HFFc6 (cell line): ENCODE results near the gene HIVEP3. TPM values are rescaled to one million over a fixed set of nuclear protein-coding genes. Genes with fewer than 3 reads are reported as not detected.

Source experiments
- DNase-seq: peaks from one replicate; pipeline ENCODE4 v3.0.0-alpha.2; 2018
- H3K27ac Mint-ChIP-seq: 2 replicates; pipeline ENCODE4 v1.8.0; 2020; ENCODE audit warnings: mild to moderate bottlenecking, mixed read lengths
- H3K27me3 Mint-ChIP-seq: 2 replicates; pipeline ENCODE4 v1.8.0; 2021; ENCODE audit warnings: mild to moderate bottlenecking, moderate library complexity, mixed read lengths; ENCODE audit not compliant: insufficient read depth
- H3K36me3 Mint-ChIP-seq: 2 replicates; pipeline ENCODE4 v1.8.0; 2021; ENCODE audit warnings: low read depth, mixed read lengths
- H3K4me1 Mint-ChIP-seq: 2 replicates; pipeline ENCODE4 v1.8.0; 2020; ENCODE audit warnings: low read depth, mixed read lengths
- H3K4me3 Mint-ChIP-seq: 2 replicates; pipeline ENCODE4 v1.8.0; 2020; ENCODE audit warnings: mild to moderate bottlenecking, moderate library complexity, mixed read lengths
- H3K9me3 Mint-ChIP-seq: 2 replicates; pipeline ENCODE4 v1.8.0; 2020; ENCODE audit warnings: mild to moderate bottlenecking, mixed read lengths
- CTCF ChIP-seq: fragments of 200-600 bp; sonication (generic); IDR thresholded peaks from 2 replicates; pipeline ENCODE4 v1.5.0; 2021; ENCODE audit warnings: antibody characterized with exemption, mild to moderate bottlenecking
- long read RNA-seq: library from polyadenylated mRNA; unstranded; transcript quantifications from one replicate; pipeline ENCODE4 v2.0.0, GENCODE V29; 2019
- total RNA-seq, 6 experiments: library from RNA; stranded (reverse); fragmentation: NEBNext Ultra II Directional; extraction: Animal tissue kit (Norgen Biotek cat#: 25700); gene quantifications; 2 replicates in 1 of 6; 3 replicates in 5 of 6; pipeline ENCODE4 v1.2.3, GENCODE V29; 2021

HIVEP3 gene
- total RNA-seq: 1 to 10 TPM; 7.0 to 9.7 (median 7.9) TPM
- long read RNA-seq, partial matches to known transcripts: 1 of 16 reads
- long read RNA-seq, other reads (novel, unspliced or antisense): 13 of 16 reads

- no peaks in the 10 kb centered on the region for H3K27me3 Mint-ChIP-seq
- H3K9me3 Mint-ChIP-seq: no peaks in the 10 kb centered on the region
- H3K4me1 Mint-ChIP-seq: peaks cover 59% of the 10 kb centered on the region
- peak; percentile 43; the same call in 1 of the 2 replicates for TF ChIP-seq CTCF
- H3K27ac Mint-ChIP-seq: peak within 1 kb of the TSS; percentile 83
- H3K4me3 Mint-ChIP-seq: peak within 1 kb of the TSS; percentile 89
- DNase-seq: peak; percentile 36
- H3K36me3 Mint-ChIP-seq: no peaks in the 10 kb centered on the region
Measured at GRCh38 chr1:41918450-41919043, at the start of gene HIVEP3. Gene HIVEP3 (minus strand): TSS chr1:41918922.

GRCh38 chr1:41964400-41964799 is 45.7 kb upstream of the HIVEP3 start:
- H3K27ac Mint-ChIP-seq: no peak overlapping the region
- DNase-seq: no peak
- H3K27me3 Mint-ChIP-seq: no peaks in the 10 kb centered on the region; the same call in none of the 2 replicates
- H3K9me3 Mint-ChIP-seq: peaks cover 7% of the 10 kb centered on the region
- H3K4me3 Mint-ChIP-seq: no peak overlapping the region
- H3K4me1 Mint-ChIP-seq: 0 out of 2 replicates have a peak, but pooled peaks cover 8% of the 10 kb centered on the region
- no peak for TF ChIP-seq CTCF
- H3K36me3 Mint-ChIP-seq: peaks cover 22% of the 10 kb centered on the region

GRCh38 chr1:41963636-41964035 is 44.9 kb upstream of the HIVEP3 start:
- H3K27ac Mint-ChIP-seq: no peak overlapping the region
- H3K4me3 Mint-ChIP-seq: no peak overlapping the region
- peaks cover 23% of the 10 kb centered on the region for H3K36me3 Mint-ChIP-seq
- no peak for TF ChIP-seq CTCF
- peaks cover 9% of the 10 kb centered on the region; the same call in 1 of the 2 replicates for H3K4me1 Mint-ChIP-seq
- no peaks in the 10 kb centered on the region; the same call in none of the 2 replicates for H3K27me3 Mint-ChIP-seq
- peaks cover 7% of the 10 kb centered on the region for H3K9me3 Mint-ChIP-seq
- no peak for DNase-seq

GRCh38 chr1:41958015-41958673 is 39.4 kb upstream of the HIVEP3 start:
- Mint-ChIP-seq H3K4me3 (no peak overlapping the region), H3K4me1 (peaks cover 56% of the 10 kb centered on the region), H3K27ac (no peak overlapping the region; the same call in 1 of the 2 replicates), H3K27me3 (no peaks in the 10 kb centered on the region; the same call in 1 of the 2 replicates), H3K9me3 (no peaks in the 10 kb centered on the region), H3K36me3 (peaks cover 9% of the 10 kb centered on the region)
- DNase-seq: no peak
- TF ChIP-seq CTCF: no peak

GRCh38 chr1:41957568-41957967 is 38.8 kb upstream of the HIVEP3 start:
- H3K36me3 Mint-ChIP-seq: peaks cover 9% of the 10 kb centered on the region
- peak; percentile 80 for DNase-seq
- peaks cover 62% of the 10 kb centered on the region for H3K4me1 Mint-ChIP-seq
- H3K9me3 Mint-ChIP-seq: no peaks in the 10 kb centered on the region
- H3K27me3 Mint-ChIP-seq: no peaks in the 10 kb centered on the region; the same call in 1 of the 2 replicates
- H3K27ac Mint-ChIP-seq: peak overlapping the region; percentile 75
- H3K4me3 Mint-ChIP-seq: peak overlapping the region; percentile 52
- no peak for TF ChIP-seq CTCF
